Keratinocyte (primary cell): ENCODE results near the gene TMEM126A. TPM values are rescaled to one million over a fixed set of nuclear protein-coding genes. Genes with fewer than 3 reads are reported as not detected.

Source experiments
- DNase-seq: peaks from one replicate; pipeline ENCODE4 v3.0.0-alpha.2; 2011; ENCODE audit warnings: low read depth, missing footprints, low spot score
- FAIRE-seq: peaks from 2 replicates; lab custom pipeline; 2011; peaks lifted over from hg19 to GRCh38; lab: Jason Lieb, UNC
- H2AFZ ChIP-seq: 2 replicates; pipeline ENCODE4 v1.6.0; 2012; ENCODE audit warnings: low read length, control low read depth, inconsistent platforms; ENCODE audit not compliant: control insufficient read depth
- H3K27ac ChIP-seq: 2 replicates; pipeline ENCODE4 v1.5.1; 2011; ENCODE audit warnings: low read length; ENCODE audit not compliant: control insufficient read depth, insufficient read depth
- H3K27me3 ChIP-seq: 3 replicates; pipeline ENCODE4 v1.6.0; 2011; ENCODE audit warnings: low read length; ENCODE audit not compliant: control insufficient read depth, insufficient read depth; ENCODE audit errors: extremely low read depth
- H3K36me3 ChIP-seq, 2 experiments: 2 replicates in 1 of 2; 3 replicates in 1 of 2; pipeline ENCODE4 v1.5.1; 2011; ENCODE audit warnings: low read length in 2 of 2, mild to moderate bottlenecking in 1 of 2; ENCODE audit not compliant: control insufficient read depth in 2 of 2, insufficient read depth in 2 of 2; ENCODE audit errors: extremely low read depth in 1 of 2
- H3K4me1 ChIP-seq: 3 replicates; pipeline ENCODE4 v1.5.1; 2011; ENCODE audit warnings: low read length; ENCODE audit not compliant: control insufficient read depth, insufficient read depth; ENCODE audit errors: extremely low read depth
- H3K4me2 ChIP-seq: 3 replicates; pipeline ENCODE4 v1.6.0; 2011; ENCODE audit warnings: low read depth, low read length; ENCODE audit not compliant: control insufficient read depth, insufficient read depth; ENCODE audit errors: extremely low read depth
- H3K4me3 ChIP-seq, 3 experiments: fragments of 200-600 bp in 1 of 3; sonication (generic) in 1 of 3; 2 replicates in 2 of 3; 3 replicates in 1 of 3; pipeline ENCODE4 v1.5.1; 2011 to 2016; ENCODE audit warnings: low read length in 3 of 3, mild to moderate bottlenecking in 3 of 3, control low read depth in 2 of 3, inconsistent platforms in 1 of 3, low read depth in 1 of 3, mixed read lengths in 1 of 3, mixed run types in 1 of 3, moderate library complexity in 1 of 3; ENCODE audit not compliant: control insufficient read depth in 2 of 3, insufficient read depth in 2 of 3; ENCODE audit errors: extremely low read depth in 1 of 3
- H3K79me2 ChIP-seq: 2 replicates; pipeline ENCODE4 v1.6.0; 2012; ENCODE audit warnings: low read length; ENCODE audit not compliant: control insufficient read depth, insufficient read depth
- H3K9ac ChIP-seq: 3 replicates; pipeline ENCODE4 v1.6.0; 2011; ENCODE audit warnings: low read length; ENCODE audit not compliant: control insufficient read depth, insufficient read depth; ENCODE audit errors: extremely low read depth
- H3K9me1 ChIP-seq: 3 replicates; pipeline ENCODE4 v1.6.0; 2011; ENCODE audit warnings: low read length; ENCODE audit not compliant: control insufficient read depth, insufficient read depth; ENCODE audit errors: extremely low read depth
- H3K9me3 ChIP-seq: 2 replicates; pipeline ENCODE4 v1.5.1; 2012; ENCODE audit warnings: low read depth, low read length; ENCODE audit not compliant: control insufficient read depth
- H4K20me1 ChIP-seq: 3 replicates; pipeline ENCODE4 v1.6.0; 2011; ENCODE audit warnings: low read length; ENCODE audit not compliant: control insufficient read depth, insufficient read depth; ENCODE audit errors: extremely low read depth
- EZH2 ChIP-seq: IDR thresholded peaks from one replicate; pipeline ENCODE4 v1.6.1; 2012; ENCODE audit warnings: inconsistent platforms, mild to moderate bottlenecking, low read length, moderate library complexity
- dilution Hi-C: fragments of 300-500 bp; cut with MboI; formaldehyde crosslinking; loops from one replicate; pipeline ENCODE4 v1.7.0; 2020; ENCODE audit warnings: low sequenced_read_pairs; ENCODE audit not compliant: extremely low pct_ligation_motif_present
- polyA plus RNA-seq, 5 experiments: library from polyadenylated mRNA; depleted of rRNA in 3 of 5; stranded (reverse) in 3 of 5; stranded (forward) in 1 of 5; unstranded in 1 of 5; fragments of >200 nt; gene quantifications; 1 replicate in 1 of 5; 2 replicates in 3 of 5; 3 replicates in 1 of 5; pipeline versions ENCODE4 v1.2.1 to v1.2.3, GENCODE V29; 2011 to 2012; ENCODE audit warnings: missing spikeins in 2 of 5, low read depth in 1 of 5, low replicate concordance in 1 of 5
- TF ChIP-seq, protein P1 (sequence below), 3 experiments: IDR thresholded peaks in 1 of 3; conservative IDR thresholded peaks in 1 of 3; optimal IDR thresholded peaks in 1 of 3; 2 replicates in 2 of 3; 3 replicates in 1 of 3; pipeline versions ENCODE3 to v1.5.1; 2011; ENCODE audit warnings: low read length in 3 of 3, mild to moderate bottlenecking in 3 of 3, moderate library complexity in 2 of 3, control low read depth in 1 of 3, inconsistent platforms in 1 of 3; ENCODE audit not compliant: insufficient read depth in 2 of 3; ENCODE audit errors: extremely low read depth in 1 of 3

TMEM126A gene
- polyA plus RNA-seq, 1 donor (not counting 4 experiments of a cell fraction or from before 2014, with no cell fraction given): 70.2 TPM

DNA sequence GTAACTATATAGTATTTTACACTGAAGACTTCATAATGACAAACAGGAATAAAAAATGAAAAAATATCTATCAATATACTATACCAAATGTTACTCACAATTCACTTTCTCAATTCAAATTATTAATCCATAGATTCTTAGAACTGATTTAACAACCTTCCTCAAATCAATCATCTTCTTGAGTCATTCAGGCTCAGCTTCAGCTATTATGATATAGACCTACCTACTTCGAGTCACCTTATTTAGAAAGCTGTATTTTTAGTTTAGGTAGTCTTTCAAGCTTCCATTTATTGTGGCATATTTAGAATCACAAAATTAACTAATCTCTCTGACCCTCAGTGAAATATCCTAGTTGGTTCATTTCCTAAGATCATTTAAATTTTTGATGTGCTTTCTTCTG, 9.0 kb downstream of the TMEM126A start:
- TF ChIP-seq, protein P1, sequence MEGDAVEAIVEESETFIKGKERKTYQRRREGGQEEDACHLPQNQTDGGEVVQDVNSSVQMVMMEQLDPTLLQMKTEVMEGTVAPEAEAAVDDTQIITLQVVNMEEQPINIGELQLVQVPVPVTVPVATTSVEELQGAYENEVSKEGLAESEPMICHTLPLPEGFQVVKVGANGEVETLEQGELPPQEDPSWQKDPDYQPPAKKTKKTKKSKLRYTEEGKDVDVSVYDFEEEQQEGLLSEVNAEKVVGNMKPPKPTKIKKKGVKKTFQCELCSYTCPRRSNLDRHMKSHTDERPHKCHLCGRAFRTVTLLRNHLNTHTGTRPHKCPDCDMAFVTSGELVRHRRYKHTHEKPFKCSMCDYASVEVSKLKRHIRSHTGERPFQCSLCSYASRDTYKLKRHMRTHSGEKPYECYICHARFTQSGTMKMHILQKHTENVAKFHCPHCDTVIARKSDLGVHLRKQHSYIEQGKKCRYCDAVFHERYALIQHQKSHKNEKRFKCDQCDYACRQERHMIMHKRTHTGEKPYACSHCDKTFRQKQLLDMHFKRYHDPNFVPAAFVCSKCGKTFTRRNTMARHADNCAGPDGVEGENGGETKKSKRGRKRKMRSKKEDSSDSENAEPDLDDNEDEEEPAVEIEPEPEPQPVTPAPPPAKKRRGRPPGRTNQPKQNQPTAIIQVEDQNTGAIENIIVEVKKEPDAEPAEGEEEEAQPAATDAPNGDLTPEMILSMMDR (optimal IDR thresholded peaks at IDR 0.05 in 1 of 3, IDR thresholded peaks at IDR 0.05 in 1 of 3, conservative IDR thresholded peaks at IDR 0.05 in 1 of 3; ENCODE audit: extremely low read depth in 1 of 3, insufficient read depth in 2 of 3, low read length in 3 of 3): no peak
- no peak for TF ChIP-seq EZH2
- dilution Hi-C loops: no loop called here
- no peak overlapping the region for H3K27ac ChIP-seq

DNA sequence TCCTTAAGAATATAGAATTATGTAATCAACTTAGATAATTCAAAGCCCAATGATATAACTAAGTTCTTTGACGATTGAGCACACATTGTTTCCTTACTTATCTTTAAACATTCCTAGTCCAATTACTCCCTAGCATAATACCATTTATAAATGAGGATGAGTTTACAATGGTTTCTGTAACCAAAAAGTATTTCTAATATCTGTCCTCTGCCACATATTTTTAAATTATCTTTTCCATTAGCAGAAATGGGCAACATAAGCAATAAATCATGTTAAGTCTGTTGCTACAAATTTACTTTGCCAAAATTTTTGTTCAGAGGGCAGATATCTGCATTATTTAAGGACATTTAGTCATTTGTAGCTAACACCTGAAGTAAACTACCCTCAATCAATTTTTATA, 10.4 kb downstream of the TMEM126A start:
- peaks cover 20% of the 10 kb centered on the region for H3K4me1 ChIP-seq
- H3K27me3 ChIP-seq: no peaks in the 10 kb centered on the region
- H4K20me1 ChIP-seq: peaks cover 13% of the 10 kb centered on the region
- no peaks in the 10 kb centered on the region for H3K9me3 ChIP-seq
- peaks cover 0 to 13% of the 10 kb centered on the region in 2 experiments for H3K36me3 ChIP-seq
- FAIRE-seq (no peak), DNase-seq (no peak)
- no peak overlapping the region for H3K27ac ChIP-seq
- H3K4me3 ChIP-seq: no peak overlapping the region
- H3K9ac ChIP-seq: no peak overlapping the region
- H3K9me1 ChIP-seq: no peaks in the 10 kb centered on the region
- H3K4me2 ChIP-seq: no peak overlapping the region
- TF ChIP-seq EZH2: no peak
- TF ChIP-seq, protein P1 (optimal IDR thresholded peaks at IDR 0.05 in 1 of 3, IDR thresholded peaks at IDR 0.05 in 1 of 3, conservative IDR thresholded peaks at IDR 0.05 in 1 of 3; ENCODE audit: extremely low read depth in 1 of 3, insufficient read depth in 2 of 3, low read length in 3 of 3): no peak
- H3K79me2 ChIP-seq: peaks cover 54% of the 10 kb centered on the region
- H2AFZ ChIP-seq: no peak overlapping the region
- dilution Hi-C loops: no loop called here

More for the DNA sequence above, 9.0 kb downstream of the TMEM126A start:
- Histone ChIP-seq H3K9me3 (no peaks in the 10 kb centered on the region), H3K79me2 (peaks cover 40% of the 10 kb centered on the region), H3K27me3 (no peaks in the 10 kb centered on the region), H4K20me1 (peaks cover 4% of the 10 kb centered on the region), H3K4me2 (no peak overlapping the region), H3K9ac (no peak overlapping the region), H3K4me3 (no peak overlapping the region), H3K9me1 (no peaks in the 10 kb centered on the region), H3K36me3 (peaks cover 1 to 16% of the 10 kb centered on the region in 2 experiments), H2AFZ (no peak overlapping the region), H3K4me1 (peaks cover 16% of the 10 kb centered on the region)
- no peak for FAIRE-seq
- no peak for DNase-seq
